Ovary (tissue), 9 donors: Measurements from ENCODE around the gene NUDT6. TPM values are rescaled to one million over a fixed set of nuclear protein-coding genes. Genes with fewer than 3 reads are reported as not detected.

Experiments
- DNase-seq, 5 donors: peaks; one replicate each; pipeline ENCODE4 v3.0.0-alpha.2; 2019 to 2020
- H3K27ac ChIP-seq, 2 donors: fragments of 200-600 bp; one replicate each; pipeline versions ENCODE4 v1.5.1 to v1.8.0; 2019 to 2022
- H3K27me3 ChIP-seq: fragments of 200-600 bp; one replicate; pipeline ENCODE4 v1.8.0; 2022
- H3K36me3 ChIP-seq: fragments of 200-600 bp; sonication (generic); one replicate; pipeline ENCODE4 v1.5.1; 2019
- H3K4me1 ChIP-seq: one replicate; pipeline ENCODE4 v1.8.1; 2013; ENCODE audit warnings: mild to moderate bottlenecking, moderate library complexity; ENCODE audit not compliant: insufficient read depth
- H3K4me3 ChIP-seq: fragments of 200-600 bp; sonication (generic); one replicate; pipeline ENCODE4 v1.5.1; 2017
- H3K9me3 ChIP-seq, 2 donors: fragments of 200-600 bp in 1 of 2; sonication (generic) in 1 of 2; one replicate each; pipeline versions ENCODE4 v1.5.1 to v1.8.1; 2013 to 2019; ENCODE audit warnings: mild to moderate bottlenecking in 1 of 2, moderate library complexity in 1 of 2
- EP300 ChIP-seq: sonication (generic); formaldehyde crosslinking; IDR thresholded peaks from one replicate; pipeline ENCODE4 v1.6.1; 2017; ENCODE audit warnings: antibody characterized with exemption
- POLR2A ChIP-seq: fragments of 450-650 bp; IDR thresholded peaks from one replicate; pipeline ENCODE4 v1.6.1; 2017; ENCODE audit warnings: antibody characterized with exemption, mild to moderate bottlenecking, moderate library complexity
- WGBS, 3 donors: extraction: QIAGEN DNeasy Blood & Tissue Kit in 1 of 3; methylation state at CpG; one replicate each; pipeline versions ENCODE4 v1.1.5 to v1.1.7; 2013 to 2017; 5-methylcytosine and 5-hydroxymethylcytosine counted together
- intact Hi-C, 4 donors: fragments of 100-400 bp; cut with DNase I; formaldehyde crosslinking; loops; one replicate each; pipeline versions ENCODE4 v1.11.0 to v1.15.1; 2022 to 2023
- polyA plus RNA-seq, 2 donors: library from polyadenylated mRNA; stranded (reverse); fragments of 200-250 nt in 1 of 2; fragments of 350-450 nt in 1 of 2; fragmentation: Illumina TruSeq in 1 of 2; extraction: RNeasy Lipid Tissue Mini Kit (QIAGEN cat#74804) in 1 of 2; gene quantifications; one replicate each; pipeline ENCODE4 v1.2.3, GENCODE V29; 2013 to 2014
- total RNA-seq, 7 donors: library from RNA; depleted of rRNA in 2 of 7; stranded (reverse); fragments of >200 nt in 2 of 7; fragmentation: NEBNext Ultra II Directional in 3 of 7; extraction: Animal tissue kit (Norgen Biotek cat#: 25700) in 3 of 7; gene quantifications; one replicate each; pipeline versions ENCODE4 v1.1.0 to v1.2.4, GENCODE V29; 2016 to 2023
- TF ChIP-seq, protein P1 (sequence below), 3 donors: fragments of 450-650 bp in 2 of 3; fragments of 200-600 bp in 1 of 3; IDR thresholded peaks; one replicate each; pipeline versions ENCODE4 v1.5.1 to v1.8.0; 2016 to 2022; ENCODE audit warnings: antibody characterized with exemption in 3 of 3, mild to moderate bottlenecking in 1 of 3
- donor health status: DM: no; HTN: no; CAD: no; lungs with moderate emphysema.
- donor health status: DM: no; HTN: no; CAD: no.
- donor health status: Bipolar disorder and iron deficiency.
- donor health status: DM: yes; HTN: yes; CAD: no.
- donor health status: DM: no; HTN: no; CAD: no.
- donor health status: DM: yes; HTN: yes; CAD: no.

Gene NUDT6
- total and polyA plus RNA-seq, 9 donors, result 4.6 to 8.1 (median 5.7) TPM

- no peaks in the 10 kb centered on the region for H3K4me1 ChIP-seq
- no peak overlapping the region for H3K4me3 ChIP-seq
- H3K36me3 ChIP-seq, result no peaks in the 10 kb centered on the region
- TF ChIP-seq, protein P1, sequence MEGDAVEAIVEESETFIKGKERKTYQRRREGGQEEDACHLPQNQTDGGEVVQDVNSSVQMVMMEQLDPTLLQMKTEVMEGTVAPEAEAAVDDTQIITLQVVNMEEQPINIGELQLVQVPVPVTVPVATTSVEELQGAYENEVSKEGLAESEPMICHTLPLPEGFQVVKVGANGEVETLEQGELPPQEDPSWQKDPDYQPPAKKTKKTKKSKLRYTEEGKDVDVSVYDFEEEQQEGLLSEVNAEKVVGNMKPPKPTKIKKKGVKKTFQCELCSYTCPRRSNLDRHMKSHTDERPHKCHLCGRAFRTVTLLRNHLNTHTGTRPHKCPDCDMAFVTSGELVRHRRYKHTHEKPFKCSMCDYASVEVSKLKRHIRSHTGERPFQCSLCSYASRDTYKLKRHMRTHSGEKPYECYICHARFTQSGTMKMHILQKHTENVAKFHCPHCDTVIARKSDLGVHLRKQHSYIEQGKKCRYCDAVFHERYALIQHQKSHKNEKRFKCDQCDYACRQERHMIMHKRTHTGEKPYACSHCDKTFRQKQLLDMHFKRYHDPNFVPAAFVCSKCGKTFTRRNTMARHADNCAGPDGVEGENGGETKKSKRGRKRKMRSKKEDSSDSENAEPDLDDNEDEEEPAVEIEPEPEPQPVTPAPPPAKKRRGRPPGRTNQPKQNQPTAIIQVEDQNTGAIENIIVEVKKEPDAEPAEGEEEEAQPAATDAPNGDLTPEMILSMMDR (IDR thresholded peaks at IDR 0.05), result no peak
- TF ChIP-seq POLR2A, result no peak
- no peak for TF ChIP-seq EP300
- no peaks in the 10 kb centered on the region for H3K27me3 ChIP-seq
- no peak overlapping the region for H3K27ac ChIP-seq
- no peaks in the 10 kb centered on the region for H3K9me3 ChIP-seq
- no peak for DNase-seq
- intact Hi-C loops, result loop anchor here in 1 of 4 donors (5.0 to 10.0 kb wide), 2 partner anchors 330 to 698 kb away; no protein-coding TSS in a partner anchor
These were observed 10.4 kb upstream of the NUDT6 start for GRCh38 chr4:122932763-122933162.

- H3K27ac ChIP-seq, result no peak overlapping the region
- no peaks in the 10 kb centered on the region for H3K36me3 ChIP-seq
- no peaks in the 10 kb centered on the region for H3K9me3 ChIP-seq
- intact Hi-C loops, result loop anchor here in 1 of 4 donors (5.0 to 10.0 kb wide), 2 partner anchors 329 to 696 kb away; no protein-coding TSS in a partner anchor
- no peak overlapping the region for H3K4me3 ChIP-seq
- no peak for DNase-seq
- TF ChIP-seq EP300 (no peak), POLR2A (no peak)
- TF ChIP-seq, protein P1 (IDR thresholded peaks at IDR 0.05), result peak in 2 of 3 donors; percentile 27 to 52
- no peaks in the 10 kb centered on the region for H3K27me3 ChIP-seq
- H3K4me1 ChIP-seq, result no peaks in the 10 kb centered on the region
These were observed 8.5 kb upstream of the NUDT6 start for GRCh38 chr4:122930862-122931261.

- TF ChIP-seq EP300, result no peak
- TF ChIP-seq POLR2A, result no peak
- TF ChIP-seq, protein P1 (IDR thresholded peaks at IDR 0.05), result no peak
- H3K4me1 ChIP-seq, result peaks cover 3% of the 10 kb centered on the region
- H3K27ac ChIP-seq, result no peak overlapping the region
- no peaks in the 10 kb centered on the region for H3K27me3 ChIP-seq
- no peak for DNase-seq
- H3K9me3 ChIP-seq, result no peaks in the 10 kb centered on the region
- H3K4me3 ChIP-seq, result no peak overlapping the region
- intact Hi-C loops, result loop anchor here in 2 of 4 donors (10.0 kb wide), 1 partner anchor 174 kb away; no protein-coding TSS in a partner anchor
- 80 to 84% (median 80%) methylated on average over 1 of the region's 1 CpG for WGBS, 3 donors
- H3K36me3 ChIP-seq, result no peaks in the 10 kb centered on the region
These were observed 6.5 kb upstream of the NUDT6 start for GRCh38 chr4:122928930-122929329.

DNA sequence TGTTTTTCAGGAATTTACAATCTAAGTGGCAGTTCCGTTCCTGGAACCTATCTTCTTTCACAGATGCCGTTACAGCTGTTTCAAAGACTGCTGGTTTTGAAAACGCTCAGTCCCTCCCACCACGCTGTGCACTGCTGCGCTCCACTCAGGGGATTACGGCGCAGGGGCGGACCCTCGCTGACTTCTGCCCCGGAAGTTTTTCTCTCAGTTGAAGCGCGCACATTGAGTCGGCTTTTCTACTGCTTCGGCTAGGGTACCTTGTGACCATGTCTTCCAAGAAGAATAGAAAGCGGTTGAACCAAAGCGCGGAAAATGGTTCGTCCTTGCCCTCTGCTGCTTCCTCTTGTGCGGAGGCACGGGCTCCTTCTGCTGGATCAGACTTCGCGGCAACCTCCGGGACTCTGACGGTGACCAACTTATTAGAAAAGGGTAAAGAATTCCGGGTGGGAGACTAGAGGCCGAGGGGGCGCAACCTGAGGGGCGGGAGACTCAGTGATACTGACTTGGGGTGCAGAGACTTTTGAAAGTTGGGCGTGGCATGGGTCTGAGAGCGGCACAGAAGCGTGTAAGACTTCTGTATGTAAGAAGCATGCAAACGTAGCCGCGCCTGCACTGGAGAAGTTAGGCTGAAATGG lies 597 bp upstream of the NUDT6 start:
- no peaks in the 10 kb centered on the region for H3K9me3 ChIP-seq
- TF ChIP-seq EP300 (no peak), POLR2A (no peak)
- TF ChIP-seq, protein P1 (IDR thresholded peaks at IDR 0.05), result no peak
- peaks cover 8% of the 10 kb centered on the region for H3K4me1 ChIP-seq
- no peaks in the 10 kb centered on the region for H3K36me3 ChIP-seq
- peak; percentile 73 to 85 (median 79) for DNase-seq
- no peaks in the 10 kb centered on the region for H3K27me3 ChIP-seq
- 0 to 1% (median 0%) methylated on average over 34 of the region's 34 CpGs for WGBS, 3 donors
- peak overlapping the region in 1 of 2 donors; percentile 31 for H3K27ac ChIP-seq
- intact Hi-C loops, result loop anchor here in 3 of 4 donors (5.0 to 10.0 kb wide), 3 partner anchors 96 to 168 kb away; partner anchors contain the start of gene FGF2 (in 1 of the 3)
- peak overlapping the region; percentile 92 for H3K4me3 ChIP-seq
